ENCODE measurements around the gene RHBDD3. TPM values are rescaled to one million over a fixed set of nuclear protein-coding genes. Genes with fewer than 3 reads are reported as not detected.

RHBDD3 gene
- total RNA-seq, 1 donor from 2014 or later = 29.7 TPM

DNA sequence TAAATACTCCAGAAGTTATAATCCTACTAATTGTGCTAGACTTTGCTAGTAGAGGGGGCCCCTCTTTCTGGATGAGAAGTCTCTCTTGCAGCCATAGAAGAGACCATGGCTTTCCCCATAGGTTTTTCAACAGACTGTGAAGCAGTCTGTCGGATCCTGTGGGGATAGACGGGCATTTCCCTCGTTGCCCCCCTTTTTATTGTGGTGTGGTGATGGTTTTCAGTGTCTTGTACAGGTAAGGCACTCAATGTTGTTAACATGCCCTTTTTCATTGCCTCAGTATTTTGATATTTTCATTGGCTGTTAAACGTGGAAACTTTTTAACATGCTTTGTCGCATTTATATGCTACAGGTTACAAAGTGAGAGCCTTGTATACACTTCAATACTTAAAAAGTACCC is 22.3 kb upstream of the RHBDD3 start:
- H3K36me3 ChIP-seq = peaks cover 0 to 94% of the 10 kb centered on the region in 2 donors
- H3K4me3 ChIP-seq = no peak overlapping the region
- intact Hi-C loops (cut with DNase I) = no loop called here
- H3K9me3 ChIP-seq = no peaks in the 10 kb centered on the region
- no peaks in the 10 kb centered on the region for H3K27me3 ChIP-seq
- H3K27ac ChIP-seq = no peak overlapping the region
- no peak for DNase-seq (ENCODE audit: extremely low spot score in 2 of 2)
- TF ChIP-seq POLR2A (IDR thresholded peaks at IDR 0.05) = no peak
- TF ChIP-seq, protein P1, sequence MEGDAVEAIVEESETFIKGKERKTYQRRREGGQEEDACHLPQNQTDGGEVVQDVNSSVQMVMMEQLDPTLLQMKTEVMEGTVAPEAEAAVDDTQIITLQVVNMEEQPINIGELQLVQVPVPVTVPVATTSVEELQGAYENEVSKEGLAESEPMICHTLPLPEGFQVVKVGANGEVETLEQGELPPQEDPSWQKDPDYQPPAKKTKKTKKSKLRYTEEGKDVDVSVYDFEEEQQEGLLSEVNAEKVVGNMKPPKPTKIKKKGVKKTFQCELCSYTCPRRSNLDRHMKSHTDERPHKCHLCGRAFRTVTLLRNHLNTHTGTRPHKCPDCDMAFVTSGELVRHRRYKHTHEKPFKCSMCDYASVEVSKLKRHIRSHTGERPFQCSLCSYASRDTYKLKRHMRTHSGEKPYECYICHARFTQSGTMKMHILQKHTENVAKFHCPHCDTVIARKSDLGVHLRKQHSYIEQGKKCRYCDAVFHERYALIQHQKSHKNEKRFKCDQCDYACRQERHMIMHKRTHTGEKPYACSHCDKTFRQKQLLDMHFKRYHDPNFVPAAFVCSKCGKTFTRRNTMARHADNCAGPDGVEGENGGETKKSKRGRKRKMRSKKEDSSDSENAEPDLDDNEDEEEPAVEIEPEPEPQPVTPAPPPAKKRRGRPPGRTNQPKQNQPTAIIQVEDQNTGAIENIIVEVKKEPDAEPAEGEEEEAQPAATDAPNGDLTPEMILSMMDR (IDR thresholded peaks at IDR 0.05) = no peak
- no peak for TF ChIP-seq POLR2AphosphoS5 (IDR thresholded peaks at IDR 0.05; ENCODE audit: insufficient read depth in 1 of 2, low read depth in 1 of 2)
- no peaks in the 10 kb centered on the region for H3K4me1 ChIP-seq

DNA sequence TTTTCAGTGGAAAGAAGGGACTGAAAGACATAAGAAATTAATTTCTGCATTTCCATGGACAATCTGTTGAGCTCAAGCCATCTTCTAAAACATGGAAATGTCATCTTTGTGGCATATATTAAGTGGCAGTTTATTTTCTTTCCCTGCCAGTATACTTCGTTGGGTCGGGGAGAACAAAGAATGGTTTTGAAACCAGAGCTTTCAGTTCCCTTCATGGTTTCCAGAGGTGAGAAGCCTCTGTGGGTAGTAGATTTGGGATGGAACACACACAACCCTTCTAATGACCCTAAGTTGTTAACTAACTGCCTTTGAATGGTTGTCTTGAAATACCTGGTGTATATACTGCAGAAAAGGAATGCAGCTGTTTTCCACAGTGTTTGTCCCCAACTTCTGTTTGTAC is 21.1 kb upstream of the RHBDD3 start:
- H3K4me1 ChIP-seq = no peaks in the 10 kb centered on the region
- H3K9me3 ChIP-seq = no peaks in the 10 kb centered on the region
- no peak overlapping the region for H3K27ac ChIP-seq
- H3K27me3 ChIP-seq = no peaks in the 10 kb centered on the region
- TF ChIP-seq POLR2AphosphoS5 (IDR thresholded peaks at IDR 0.05; ENCODE audit: insufficient read depth in 1 of 2, low read depth in 1 of 2) = no peak
- TF ChIP-seq POLR2A (IDR thresholded peaks at IDR 0.05) = no peak
- TF ChIP-seq, protein P1 (IDR thresholded peaks at IDR 0.05) = no peak
- intact Hi-C loops (cut with DNase I) = no loop called here
- DNase-seq (ENCODE audit: extremely low spot score in 2 of 2) = no peak
- H3K4me3 ChIP-seq = no peak overlapping the region
- peaks cover 0 to 94% of the 10 kb centered on the region in 2 donors for H3K36me3 ChIP-seq

DNA sequence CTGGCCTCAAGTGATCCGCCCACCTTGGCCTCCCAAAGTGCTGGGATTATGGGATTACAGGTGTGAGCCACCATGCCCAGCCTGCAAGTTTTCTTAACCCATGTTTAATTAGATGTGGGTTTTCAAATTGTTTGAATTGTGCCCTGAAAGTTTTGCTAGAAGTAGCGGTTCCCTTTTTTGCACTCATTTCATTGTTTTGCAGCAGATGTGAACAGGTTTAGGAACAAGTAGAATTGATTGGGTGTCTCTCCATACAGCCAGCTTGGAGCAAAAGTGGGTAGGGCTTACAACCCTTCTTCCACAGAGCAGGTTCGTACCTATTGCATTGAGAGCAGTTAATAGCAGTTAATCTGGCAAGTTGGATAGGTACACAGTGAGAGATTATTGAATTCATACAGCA is 16.4 kb upstream of the RHBDD3 start:
- no peak overlapping the region for H3K27ac ChIP-seq
- TF ChIP-seq, protein P1 (IDR thresholded peaks at IDR 0.05) = no peak
- no peak for TF ChIP-seq POLR2A (IDR thresholded peaks at IDR 0.05)
- H3K27me3 ChIP-seq = no peaks in the 10 kb centered on the region
- H3K4me1 ChIP-seq = peaks cover 6% of the 10 kb centered on the region
- no peak overlapping the region for H3K4me3 ChIP-seq
- H3K9me3 ChIP-seq = no peaks in the 10 kb centered on the region
- no peak for DNase-seq (ENCODE audit: extremely low spot score in 2 of 2)
- intact Hi-C loops (cut with DNase I) = no loop called here
- H3K36me3 ChIP-seq = peaks cover 0 to 97% of the 10 kb centered on the region in 2 donors

DNA sequence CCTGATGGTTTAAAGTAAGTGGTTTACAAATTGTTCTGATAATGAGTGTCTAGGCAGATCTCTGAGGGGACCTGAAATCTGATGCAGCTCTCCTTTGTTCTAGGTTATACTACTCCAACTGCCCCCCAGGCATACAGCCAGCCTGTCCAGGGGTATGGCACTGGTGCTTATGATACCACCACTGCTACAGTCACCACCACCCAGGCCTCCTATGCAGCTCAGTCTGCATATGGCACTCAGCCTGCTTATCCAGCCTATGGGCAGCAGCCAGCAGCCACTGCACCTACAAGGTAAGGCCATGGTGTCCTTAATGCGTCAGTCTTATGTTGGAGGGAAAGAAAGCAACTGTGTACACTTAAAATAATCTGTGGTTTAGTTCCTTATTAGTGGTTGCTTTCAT is 10.1 kb upstream of the RHBDD3 start:
- Histone ChIP-seq H3K4me1 (peaks cover 58% of the 10 kb centered on the region), H3K27me3 (no peaks in the 10 kb centered on the region), H3K9me3 (no peaks in the 10 kb centered on the region), H3K4me3 (no peak overlapping the region), H3K36me3 (peaks cover 0 to 89% of the 10 kb centered on the region in 2 donors), H3K27ac (no peak overlapping the region)
- no peak for DNase-seq (ENCODE audit: extremely low spot score in 2 of 2)
- TF ChIP-seq POLR2AphosphoS5 (IDR thresholded peaks at IDR 0.05; ENCODE audit: insufficient read depth in 1 of 2, low read depth in 1 of 2) = no peak
- no peak for TF ChIP-seq POLR2A (IDR thresholded peaks at IDR 0.05)
- TF ChIP-seq, protein P1 (IDR thresholded peaks at IDR 0.05) = no peak
- intact Hi-C loops (cut with DNase I) = no loop called here

DNA sequence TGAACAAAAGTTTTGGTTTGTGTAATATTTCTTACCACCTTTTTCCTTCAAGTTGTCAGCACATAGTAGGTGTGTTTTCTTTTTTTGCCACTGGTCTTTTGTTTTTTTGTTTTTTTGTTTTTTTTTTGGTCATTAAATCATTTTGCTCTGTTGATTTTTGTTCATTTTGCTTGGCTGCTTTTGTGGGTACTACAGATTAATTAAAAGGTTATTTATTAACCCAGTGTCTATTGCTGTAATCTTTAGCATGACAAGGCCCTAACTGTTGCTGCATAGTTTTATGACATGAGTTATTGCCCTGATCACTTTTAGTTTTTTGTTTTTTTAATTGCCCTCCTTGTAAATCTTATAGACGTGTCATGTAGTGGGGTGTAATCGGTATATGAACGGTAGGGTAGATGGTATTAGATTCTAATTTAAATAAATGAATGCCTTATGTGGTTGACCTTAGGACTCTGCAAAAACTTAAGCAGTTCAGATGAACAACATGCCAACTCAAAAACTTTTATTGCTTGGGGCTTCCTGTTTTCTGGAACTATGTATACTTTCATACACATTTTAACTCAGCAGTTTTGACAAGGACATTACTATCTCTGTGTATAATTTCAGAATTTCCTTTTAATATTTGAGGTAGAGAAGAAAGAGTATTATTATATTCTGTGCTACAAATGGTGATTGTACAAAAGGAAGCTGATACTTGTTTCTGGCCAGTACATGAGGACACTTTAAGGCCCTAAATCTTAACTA is 8.2 kb upstream of the RHBDD3 start:
- DNase-seq (ENCODE audit: extremely low spot score in 2 of 2) = no peak
- no peaks in the 10 kb centered on the region for H3K27me3 ChIP-seq
- H3K4me3 ChIP-seq = no peak overlapping the region
- H3K4me1 ChIP-seq = peaks cover 71% of the 10 kb centered on the region
- H3K27ac ChIP-seq = no peak overlapping the region
- peaks cover 0 to 73% of the 10 kb centered on the region in 2 donors for H3K36me3 ChIP-seq
- intact Hi-C loops (cut with DNase I) = no loop called here
- no peaks in the 10 kb centered on the region for H3K9me3 ChIP-seq
- TF ChIP-seq, protein P1 (IDR thresholded peaks at IDR 0.05) = no peak
- TF ChIP-seq POLR2AphosphoS5 (IDR thresholded peaks at IDR 0.05; ENCODE audit: insufficient read depth in 1 of 2, low read depth in 1 of 2) = no peak
- no peak for TF ChIP-seq POLR2A (IDR thresholded peaks at IDR 0.05)

Data from vagina (tissue), 2 donors.